Measurements from ENCODE around the gene GSE1. TPM values are rescaled to one million over a fixed set of nuclear protein-coding genes. Genes with fewer than 3 reads are reported as not detected.

GSE1 gene
- total and polyA plus RNA-seq, 9 of the 15 experiments (the other 6 are each of a cell fraction or from before 2014, with no cell fraction given), result 12.2 to 244 (median 57.9) TPM

- H3K9ac ChIP-seq (ENCODE audit: insufficient read depth in 1 of 2, low read depth in 2 of 2, low read length in 2 of 2), result peak overlapping the region in 1 of 2 experiments; percentile 67; a peak in 1 of 4 replicates
- intact Hi-C loops (cut with micrococcal nuclease) (no loop called here), in situ Hi-C loops (cut with MboI) (no loop called here)
- no peak overlapping the region; the same call in 1 of the 2 replicates for H3K4me2 ChIP-seq (ENCODE audit: insufficient read depth, low read length)
- BruUV-seq (replicated peaks), result no TSS peak
- H3K36me3 ChIP-seq (ENCODE audit: control insufficient read depth, insufficient read depth, low read length), result peaks cover 78% of the 10 kb centered on the region
- H2AFZ ChIP-seq (ENCODE audit: low read depth, low read length), result no peak overlapping the region
- ChIA-PET POLR2A (interaction anchor here (0.5 to 3.1 kb wide), 4 partner anchors 8 to 20 kb away, joined by 3 to 14 read pairs (median 6); no protein-coding TSS in a partner anchor), CTCF (ENCODE audit: low intra/inter-chr PET ratio) (no interaction called here)
- H4K20me1 ChIP-seq (replicated peaks; ENCODE audit: control insufficient read depth, insufficient read depth, low read length), result peaks cover 99% of the 10 kb centered on the region
- H3K4me1 ChIP-seq (replicated peaks in 1 of 2; ENCODE audit: control insufficient read depth in 2 of 2, insufficient read depth in 2 of 2, low read length in 2 of 2), result peaks cover 42 to 89% of the 10 kb centered on the region in 2 experiments
- H3K27ac ChIP-seq (ENCODE audit: extremely low read depth, low read depth, low read length), result no peak overlapping the region
- peaks cover 100% of the 10 kb centered on the region for H3K79me2 ChIP-seq (ENCODE audit: control insufficient read depth, insufficient read depth, low read length)
- FAIRE-seq (no peak), ATAC-seq (no peak), DNase-seq (ENCODE audit: extremely low read depth in 1 of 4, low spot score in 3 of 4) (no peak)
- H3K9me1 ChIP-seq (ENCODE audit: control insufficient read depth, insufficient read depth, low read length), result peaks cover 19% of the 10 kb centered on the region
- no peaks in the 10 kb centered on the region; a peak in 1 of 5 replicates for H3K27me3 ChIP-seq (ENCODE audit: control insufficient read depth in 2 of 2, insufficient read depth in 2 of 2, low read length in 2 of 2)
- H3K4me3 ChIP-seq, result no peak overlapping the region
- H3K9me3 ChIP-seq (replicated peaks; ENCODE audit: control insufficient read depth, insufficient read depth, low read depth, low read length), result no peaks in the 10 kb centered on the region
- WGBS (ENCODE audit: insufficient coverage, low coverage, missing lambda C conversion rate), result 83% methylated on average over 29 of the region's 31 CpGs
- TF ChIP-seq, protein P1, sequence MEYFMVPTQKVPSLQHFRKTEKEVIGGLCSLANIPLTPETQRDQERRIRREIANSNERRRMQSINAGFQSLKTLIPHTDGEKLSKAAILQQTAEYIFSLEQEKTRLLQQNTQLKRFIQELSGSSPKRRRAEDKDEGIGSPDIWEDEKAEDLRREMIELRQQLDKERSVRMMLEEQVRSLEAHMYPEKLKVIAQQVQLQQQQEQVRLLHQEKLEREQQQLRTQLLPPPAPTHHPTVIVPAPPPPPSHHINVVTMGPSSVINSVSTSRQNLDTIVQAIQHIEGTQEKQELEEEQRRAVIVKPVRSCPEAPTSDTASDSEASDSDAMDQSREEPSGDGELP (CRISPR knock-in tag; IDR thresholded peaks at IDR 0.05; ENCODE audit: borderline replicate concordance), result peak; percentile 16; the same call in 1 of the 2 replicates
- no peak for TF ChIP-seq GTF2E2 (tag; IDR thresholded peaks at IDR 0.05)
- TF ChIP-seq GATAD2B (IDR thresholded peaks at IDR 0.05; ENCODE audit: borderline replicate concordance), result no peak
- TF ChIP-seq SIN3A (IDR thresholded peaks at IDR 0.05; ENCODE audit: borderline replicate concordance in 2 of 2, control insufficient read depth in 1 of 2, low read depth in 2 of 2, low read length in 2 of 2), result no peak
- TF ChIP-seq ZNF586 (CRISPR knock-in tag; conservative IDR thresholded peaks at IDR 0.05), result no peak
- TF ChIP-seq, protein P2, sequence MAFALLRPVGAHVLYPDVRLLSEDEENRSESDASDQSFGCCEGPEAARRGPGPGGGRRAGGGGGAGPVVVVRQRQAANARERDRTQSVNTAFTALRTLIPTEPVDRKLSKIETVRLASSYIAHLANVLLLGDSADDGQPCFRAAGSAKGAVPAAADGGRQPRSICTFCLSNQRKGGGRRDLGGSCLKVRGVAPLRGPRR (CRISPR knock-in tag; IDR thresholded peaks at IDR 0.05), result no peak
- TF ChIP-seq POLR2G (IDR thresholded peaks at IDR 0.05; ENCODE audit: low read depth, low read length), result peak; percentile 68
- TF ChIP-seq KAT2B (IDR thresholded peaks at IDR 0.05; ENCODE audit: low read depth, low read length), result no peak
- TF ChIP-seq SMAD2 (IDR thresholded peaks at IDR 0.05; ENCODE audit: low read depth, low read length), result no peak
- TF ChIP-seq MEIS2 (IDR thresholded peaks at IDR 0.05; ENCODE audit: partially characterized antibody), result no peak
- TF ChIP-seq ZNF830 (CRISPR knock-in tag; IDR thresholded peaks at IDR 0.05), result no peak
- TF ChIP-seq RBM22 (IDR thresholded peaks at IDR 0.05; ENCODE audit: low read depth, low read length, poor library complexity, severe bottlenecking), result peak; percentile 79
- no peak for TF ChIP-seq CSDE1 (IDR thresholded peaks at IDR 0.05)
- TF ChIP-seq PREB (CRISPR knock-in tag; IDR thresholded peaks at IDR 0.05), result no peak
- TF ChIP-seq NUFIP1 (IDR thresholded peaks at IDR 0.05; ENCODE audit: partially characterized antibody), result no peak
- TF ChIP-seq ATF1 (CRISPR knock-in tag; IDR thresholded peaks at IDR 0.05), result no peak
- no peak for TF ChIP-seq ATF1 (tag; IDR thresholded peaks at IDR 0.05)
- TF ChIP-seq HDAC3 (IDR thresholded peaks at IDR 0.05; ENCODE audit: borderline replicate concordance, partially characterized antibody), result no peak
- TF ChIP-seq POLR2H (tag; IDR thresholded peaks at IDR 0.05; ENCODE audit: low read depth), result no peak
- peak; percentile 28 for TF ChIP-seq HMGN3 (IDR thresholded peaks at IDR 0.05; ENCODE audit: borderline replicate concordance, extremely low read depth, insufficient read length, low read depth, low read length)
- no peak for TF ChIP-seq ZNF695 (CRISPR knock-in tag; IDR thresholded peaks at IDR 0.05)
Observed at GRCh38 chr16:85586380-85587104, 26.6 kb upstream of the GSE1 start.
